Neural progenitor cell (in vitro differentiated cells): ENCODE measurements around the gene ARNT2.

Experiments
- CTCF ChIP-seq: fragments of 200-600 bp; sonication (generic); IDR thresholded peaks from 2 replicates; pipeline ENCODE4 v1.5.1; 2017; ENCODE audit warnings: antibody characterized with exemption, mild to moderate bottlenecking
- EZH2 ChIP-seq: fragments of 200-600 bp; sonication (generic); IDR thresholded peaks from 2 replicates; pipeline ENCODE4 v1.6.1; 2017; ENCODE audit warnings: antibody characterized with exemption, mild to moderate bottlenecking, moderate library complexity
- EZH2phosphoT487 ChIP-seq: fragments of 200-600 bp; sonication (generic); IDR thresholded peaks from 2 replicates; pipeline ENCODE4 v1.6.1; 2017; ENCODE audit warnings: antibody characterized with exemption

GRCh38 chr15:80462836-80463512, 58.8 kb downstream of the ARNT2 start:
- TF ChIP-seq CTCF (no peak), EZH2phosphoT487 (no peak), EZH2 (no peak)
